ENCODE data around the gene OR51E2.
A peak's percentile ranks its signal among the peaks of the same experiment; 100 is the strongest.

OR51E2 gene

DNA sequence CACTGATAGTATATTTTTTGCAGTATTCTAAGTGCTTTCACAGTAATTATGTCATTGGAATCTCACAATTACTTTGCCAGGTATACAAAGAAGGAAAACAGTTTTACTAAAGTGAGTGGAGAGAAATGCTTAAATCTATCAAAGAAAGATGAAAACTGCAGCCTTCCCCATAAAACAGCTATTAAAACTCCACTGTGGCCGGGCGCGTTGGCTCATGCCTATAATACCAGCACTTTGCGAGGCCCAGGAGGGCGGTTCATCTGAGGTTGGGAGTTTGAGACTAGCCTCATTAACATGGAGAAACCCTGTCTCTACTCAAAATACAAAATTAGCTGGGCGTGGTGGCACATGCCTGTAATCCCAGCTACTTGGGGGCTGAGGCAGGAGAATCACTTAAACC lies 34.8 kb downstream of the OR51E2 start:
- no peak for DNase-seq

DNA sequence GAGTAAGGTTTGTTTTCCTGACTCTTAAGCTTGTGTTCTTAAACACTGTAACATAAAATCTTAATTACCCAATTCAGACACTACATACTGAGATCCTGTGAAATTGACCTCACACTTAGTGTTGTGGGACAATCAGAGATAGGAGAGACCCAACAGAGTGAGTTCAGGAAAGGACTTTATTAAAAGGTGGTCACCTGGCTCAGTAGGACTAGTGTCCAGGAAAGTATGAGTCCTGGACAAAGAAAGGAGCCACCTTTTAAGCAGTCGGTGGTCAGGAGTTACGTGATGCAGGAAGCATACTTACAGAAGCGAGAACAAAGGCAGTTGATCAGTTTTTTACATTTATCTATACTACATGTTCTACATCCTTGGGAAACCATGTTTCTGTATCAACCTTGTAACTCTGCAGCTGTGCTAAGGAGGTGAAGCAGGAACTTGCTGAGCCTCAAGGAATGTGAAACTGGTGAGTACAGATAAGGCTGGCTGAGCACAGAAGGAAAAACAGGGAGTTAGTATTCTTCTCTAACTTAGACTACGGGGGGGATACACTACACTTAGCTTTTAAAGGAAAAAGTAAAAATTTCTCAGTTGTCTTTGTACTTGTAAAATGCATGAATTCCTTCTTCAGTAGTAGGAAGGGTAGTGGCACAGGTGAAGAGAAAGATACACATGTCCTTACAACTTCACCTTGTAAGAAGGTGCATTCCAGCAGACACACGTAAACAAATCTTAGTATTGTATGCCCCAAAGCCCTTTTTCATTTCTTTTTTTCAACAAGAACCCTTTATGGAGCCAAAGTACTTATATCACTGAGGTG lies 38.8 kb downstream of the OR51E2 start:
- no peak for DNase-seq

DNA sequence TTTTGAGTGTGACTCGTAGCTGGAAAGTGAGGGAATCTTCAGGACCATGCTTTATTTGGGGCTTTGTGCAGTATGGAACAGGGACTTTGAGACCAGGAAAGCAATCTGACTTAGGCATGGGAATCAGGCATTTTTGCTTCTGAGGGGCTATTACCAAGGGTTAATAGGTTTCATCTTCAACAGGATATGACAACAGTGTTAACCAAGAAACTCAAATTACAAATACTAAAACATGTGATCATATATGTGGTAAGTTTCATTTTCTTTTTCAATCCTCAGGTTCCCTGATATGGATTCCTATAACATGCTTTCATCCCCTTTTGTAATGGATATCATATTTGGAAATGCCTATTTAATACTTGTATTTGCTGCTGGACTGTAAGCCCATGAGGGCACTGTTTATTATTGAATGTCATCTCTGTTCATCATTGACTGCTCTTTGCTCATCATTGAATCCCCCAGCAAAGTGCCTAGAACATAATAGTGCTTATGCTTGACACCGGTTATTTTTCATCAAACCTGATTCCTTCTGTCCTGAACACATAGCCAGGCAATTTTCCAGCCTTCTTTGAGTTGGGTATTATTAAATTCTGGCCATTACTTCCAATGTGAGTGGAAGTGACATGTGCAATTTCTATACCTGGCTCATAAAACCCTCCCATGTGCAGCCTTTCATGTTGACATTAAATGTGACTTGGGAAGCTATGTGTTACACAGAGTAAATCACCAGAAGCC lies 42.9 kb downstream of the OR51E2 start:
- no peak for DNase-seq

DNA sequence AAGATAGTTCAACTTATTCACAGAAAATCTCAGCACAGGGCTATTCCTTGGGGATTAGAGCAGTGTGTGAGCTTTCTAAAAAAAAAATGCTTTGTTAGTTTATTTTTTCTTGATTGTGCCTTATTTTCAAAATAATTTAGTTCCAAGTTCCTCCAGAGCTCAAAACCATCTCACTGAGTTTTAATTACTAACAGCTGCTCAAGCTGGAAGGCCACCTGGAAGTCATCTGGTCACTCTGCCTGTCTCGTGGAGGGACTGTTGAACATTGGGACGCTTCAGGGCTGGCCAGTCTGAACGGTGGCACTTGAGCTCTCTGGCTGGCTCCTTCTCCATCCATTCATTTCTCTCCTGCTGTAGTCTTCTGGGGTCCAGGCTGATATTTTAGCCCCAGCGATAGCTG lies 49.9 kb downstream of the OR51E2 start:
- no peak for DNase-seq

DNA sequence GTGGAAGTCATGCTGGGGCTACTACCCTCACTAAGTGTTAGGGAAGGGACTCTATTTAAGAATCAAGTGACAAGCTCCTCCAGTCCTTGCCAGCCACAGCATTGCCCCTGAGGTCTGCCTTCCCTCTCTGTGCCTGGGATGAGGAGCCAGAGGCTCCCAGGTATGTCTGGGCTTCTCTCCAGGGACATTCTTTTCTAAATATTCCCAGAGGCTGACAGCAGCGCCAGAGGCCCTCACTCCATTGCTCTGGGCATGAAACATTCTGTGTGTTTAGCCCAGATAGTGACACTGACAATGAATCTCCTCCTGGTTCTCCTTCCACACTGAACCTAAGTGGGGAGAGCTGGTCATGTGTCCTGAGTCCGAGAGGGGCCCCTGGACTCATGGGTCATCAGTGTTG lies 51.7 kb downstream of the OR51E2 start:
- no peak for DNase-seq

DNA sequence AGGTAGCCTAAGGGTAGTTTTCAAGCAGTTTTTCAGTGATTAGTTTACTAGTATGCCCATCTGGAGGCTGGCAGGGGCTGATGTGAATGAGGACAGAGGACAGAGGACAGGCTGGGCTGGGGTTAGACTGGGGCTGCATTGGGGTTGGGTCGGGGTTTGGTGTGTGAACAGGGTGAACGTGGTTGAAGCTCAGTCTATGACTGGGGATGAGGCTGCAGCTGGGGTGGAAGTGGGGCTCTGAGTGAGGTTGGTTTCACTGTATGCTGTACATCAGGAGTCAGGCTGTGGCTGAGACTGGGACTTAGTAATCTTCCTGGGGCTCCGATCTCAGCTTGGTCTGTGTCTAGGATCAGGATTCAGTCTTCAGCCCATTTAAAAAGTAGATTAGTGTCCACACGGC lies 53.4 kb downstream of the OR51E2 start:
- DNase-seq: no peak

DNA sequence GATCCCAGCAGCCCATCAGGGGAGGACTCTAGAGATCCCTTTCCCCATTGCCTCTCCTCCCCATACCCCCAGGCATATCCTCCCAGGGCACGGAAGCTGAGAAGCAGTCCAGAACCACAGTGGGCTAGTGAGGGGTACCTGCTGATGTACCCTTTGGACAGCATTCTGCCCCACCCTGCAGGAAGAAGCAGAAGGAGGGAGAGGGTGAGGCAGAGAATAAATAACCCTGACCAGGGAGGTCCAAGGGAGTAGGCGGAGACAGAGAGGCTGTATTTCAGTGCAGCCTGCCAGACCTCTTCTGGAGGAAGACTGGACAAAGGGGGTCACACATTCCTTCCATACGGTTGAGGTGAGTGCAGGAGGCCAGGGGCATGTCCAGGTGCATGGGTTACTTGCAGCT lies 54.0 kb downstream of the OR51E2 start, which contains the start of gene OR51E1:
OR51E1 (plus strand) TSS at position 301 of the 400 bp plus-strand sequence. CDS start 8,545 bp downstream, outside the sequence.
- DNase-seq: no peak

DNA sequence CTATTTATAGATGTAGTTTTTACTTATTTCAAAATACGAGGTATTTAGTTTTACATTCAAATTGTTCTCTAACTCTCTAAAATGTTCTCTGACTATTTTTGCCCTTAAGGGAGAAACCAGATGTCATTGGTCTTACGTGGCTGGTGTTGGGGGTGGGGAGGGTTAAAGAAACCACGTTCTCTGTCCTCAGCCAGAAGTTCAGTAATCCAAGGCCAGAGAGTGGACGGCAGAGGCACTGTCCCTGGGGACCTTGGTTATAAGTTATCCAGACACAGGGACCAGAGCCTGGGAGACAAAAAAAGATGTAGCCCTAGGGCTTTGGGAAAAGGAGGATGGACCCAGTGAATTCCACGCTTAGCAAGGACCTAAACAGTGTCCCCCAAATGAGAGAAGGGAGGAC lies 54.6 kb downstream of the OR51E2 start:
- DNase-seq: no peak

DNA sequence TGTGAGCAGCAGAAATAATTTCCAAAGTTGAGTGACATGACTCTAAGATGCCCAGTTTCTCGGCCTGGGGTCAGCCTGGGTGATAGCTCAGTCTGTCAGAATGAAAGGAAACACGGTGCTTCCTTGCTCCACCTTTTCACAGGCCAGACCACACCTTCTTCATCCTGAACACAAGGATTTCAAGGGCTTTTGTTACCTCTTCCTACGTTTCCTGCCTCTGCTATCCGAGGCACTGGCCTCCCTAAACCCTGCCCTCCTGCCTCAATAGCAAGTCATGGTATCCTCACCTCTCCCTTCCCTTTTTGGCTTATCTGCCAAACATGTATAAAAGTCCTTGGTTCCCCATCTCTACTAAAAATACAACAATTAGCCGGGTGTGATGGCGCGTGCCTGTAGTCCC lies 55.6 kb downstream of the OR51E2 start:
- DNase-seq: no peak

DNA sequence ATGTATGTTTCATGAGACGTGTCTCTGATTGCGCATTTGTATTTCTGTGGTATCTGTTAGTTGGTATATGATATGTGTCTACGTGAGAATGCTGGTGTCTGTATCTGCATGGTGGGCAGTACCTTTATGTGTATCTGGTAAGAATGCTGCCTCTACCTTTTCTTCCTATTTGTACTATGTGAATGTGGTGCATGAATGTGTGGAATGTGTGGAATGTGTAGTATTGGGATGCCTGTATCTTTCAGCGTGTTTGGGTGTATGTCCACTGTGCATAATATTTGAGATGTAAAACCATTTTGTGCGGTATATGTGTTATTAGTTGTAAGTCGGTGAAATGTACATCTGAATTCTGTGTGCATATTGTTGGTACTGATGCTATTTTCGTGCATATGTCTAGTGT lies 56.2 kb downstream of the OR51E2 start:
- no peak for DNase-seq

DNA sequence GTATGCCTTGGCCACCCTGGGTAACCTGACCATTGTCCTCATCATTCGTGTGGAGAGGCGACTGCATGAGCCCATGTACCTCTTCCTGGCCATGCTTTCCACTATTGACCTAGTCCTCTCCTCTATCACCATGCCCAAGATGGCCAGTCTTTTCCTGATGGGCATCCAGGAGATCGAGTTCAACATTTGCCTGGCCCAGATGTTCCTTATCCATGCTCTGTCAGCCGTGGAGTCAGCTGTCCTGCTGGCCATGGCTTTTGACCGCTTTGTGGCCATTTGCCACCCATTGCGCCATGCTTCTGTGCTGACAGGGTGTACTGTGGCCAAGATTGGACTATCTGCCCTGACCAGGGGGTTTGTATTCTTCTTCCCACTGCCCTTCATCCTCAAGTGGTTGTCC lies 57.7 kb downstream of the OR51E2 start:
- no peak for DNase-seq

DNA sequence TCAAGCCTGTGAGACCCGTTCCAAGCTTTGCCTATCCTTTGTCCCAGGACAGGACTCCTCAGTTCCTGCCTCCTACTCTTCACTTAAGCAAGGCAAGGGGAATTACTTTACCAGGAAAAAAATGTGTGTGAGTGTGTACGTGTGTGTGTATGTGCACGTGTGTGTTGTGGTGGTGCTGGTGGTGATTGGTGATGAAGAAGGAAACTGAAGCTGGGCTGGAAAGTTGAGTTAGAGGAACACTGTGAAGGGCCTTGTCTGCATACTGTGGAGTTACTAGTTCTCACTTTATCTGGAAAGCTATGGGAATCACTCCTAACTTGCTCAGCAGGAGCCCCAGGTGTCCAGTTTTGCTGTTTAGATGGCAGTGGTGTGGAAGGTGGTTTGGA lies 60.0 kb downstream of the OR51E2 start:
- DNase-seq: no peak

DNA sequence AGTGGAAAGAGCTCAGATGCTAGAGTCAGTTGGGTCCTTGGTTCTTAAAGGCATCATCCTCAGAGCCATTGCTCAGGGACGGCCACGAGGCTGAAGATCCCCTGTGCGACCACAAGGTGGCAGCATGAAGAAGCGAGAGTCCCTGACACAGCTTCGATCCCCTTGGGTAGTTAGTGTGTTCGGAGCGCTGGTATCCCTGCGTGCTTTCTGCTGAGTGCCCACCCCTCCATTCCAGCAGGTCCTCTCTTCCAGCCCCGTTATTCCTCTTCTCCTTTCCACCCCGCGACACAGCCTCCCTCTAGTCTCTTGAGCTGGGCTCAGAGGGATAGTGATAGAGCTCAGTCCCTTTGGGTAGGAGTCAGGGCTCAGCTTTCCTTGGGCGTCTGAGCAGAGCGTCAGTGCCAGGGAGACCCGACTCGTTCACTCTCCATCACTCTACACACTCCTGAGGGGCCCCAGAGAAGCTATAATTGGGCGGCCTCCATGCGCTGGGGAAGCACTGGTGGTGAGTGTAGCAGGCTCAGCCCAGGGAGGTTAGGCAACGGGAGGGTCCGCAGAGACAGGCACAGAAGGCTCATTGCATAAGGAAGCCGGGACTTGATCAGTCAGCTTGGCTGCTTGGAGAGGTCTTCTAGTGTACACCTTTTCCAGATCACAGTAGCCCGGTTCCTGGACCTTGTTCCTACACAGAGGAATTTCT lies 60.5 kb downstream of the OR51E2 start, which contains the start of gene OR51D1:
OR51D1 (plus strand) TSS at position 516 of the 700 bp plus-strand sequence. CDS start 2,314 bp downstream, outside the sequence.
- peak; percentile 50 for DNase-seq

DNA sequence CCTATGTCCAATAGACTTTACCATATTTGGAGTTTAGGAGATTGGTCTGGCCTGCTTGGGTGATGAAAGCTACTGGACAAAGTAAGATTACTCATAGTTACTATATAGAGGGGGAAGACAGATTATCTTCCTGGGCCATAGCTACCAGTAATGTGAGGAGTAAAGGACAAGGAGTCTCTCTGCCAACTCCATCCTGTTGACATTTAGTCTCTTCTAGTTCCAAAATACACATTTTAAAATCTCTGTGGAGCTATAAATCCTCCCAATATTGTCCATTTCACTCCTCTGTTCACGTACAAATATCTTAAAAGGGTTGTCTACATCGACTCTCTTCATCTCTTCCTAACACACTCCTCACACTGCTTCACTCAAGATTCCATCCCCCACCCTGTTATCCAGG lies 61.5 kb downstream of the OR51E2 start:
- DNase-seq: no peak

All from NCI-H2081 treated with DMSO at 0.1 percent for 48 hours (cell line).